GDM1 (cell line): ENCODE measurements around the gene PALM2AKAP2.
A peak's percentile ranks its signal among the peaks of the same experiment; 100 is the strongest.
"Not testable (repeated sequence)": the region's sequence is repeated elsewhere in the genome, so short reads cannot be mapped to it uniquely, and the experiment has no call there.

Experiments
- DNase-seq: peaks from one replicate; lab custom pipeline; 2025; lab: John Stamatoyannopoulos, UW

Gene PALM2AKAP2

DNA sequence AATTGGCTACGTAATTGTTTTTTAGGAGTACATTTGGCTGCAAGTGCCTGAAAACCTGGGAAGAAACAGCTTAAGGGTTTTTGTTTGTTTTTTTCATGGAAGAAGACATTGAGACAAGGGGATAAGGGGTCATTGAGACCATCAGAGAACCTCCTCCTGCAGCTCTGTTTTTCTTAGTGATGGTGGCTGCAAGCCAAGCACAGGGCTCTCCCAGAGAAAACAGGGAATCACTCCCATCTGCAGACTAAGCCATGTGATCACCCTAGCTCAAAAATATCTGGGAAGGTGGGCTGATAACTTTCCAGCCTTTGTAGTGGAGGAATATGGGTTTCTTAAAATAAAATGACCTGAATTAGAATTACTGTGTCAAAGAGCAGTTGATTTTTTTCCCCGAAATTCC is 25.1 kb downstream of the PALM2AKAP2 start:
- no peak for DNase-seq

DNA sequence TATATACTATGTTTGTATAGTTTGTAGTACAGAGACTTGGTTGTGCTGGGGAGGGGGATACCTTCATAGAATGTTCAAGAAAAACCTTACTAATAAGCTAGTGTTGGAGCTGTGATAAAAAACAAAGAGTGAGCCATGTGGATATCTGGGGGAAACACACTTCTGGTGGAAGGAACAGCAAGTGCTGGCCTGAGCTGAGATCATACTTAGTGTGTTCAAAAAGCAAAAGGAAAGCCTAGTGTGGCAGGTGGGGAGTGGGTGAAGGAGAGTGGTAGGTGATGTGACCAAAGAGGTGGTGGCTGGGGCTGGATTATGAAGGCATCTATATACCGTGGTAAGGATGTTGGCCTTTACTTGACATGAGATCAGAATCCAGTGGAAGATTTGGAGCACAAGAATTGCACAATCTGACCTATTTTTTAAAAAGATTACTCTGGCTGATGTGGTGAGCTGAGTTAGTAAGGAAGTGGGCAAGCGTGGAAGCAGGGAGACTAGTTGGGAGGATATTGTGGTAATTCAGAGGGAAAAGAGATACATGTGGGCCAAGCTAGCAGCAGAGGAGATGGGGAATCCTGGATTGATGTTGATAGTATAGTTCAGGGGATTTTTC is 26.6 kb downstream of the PALM2AKAP2 start:
- no peak for DNase-seq

DNA sequence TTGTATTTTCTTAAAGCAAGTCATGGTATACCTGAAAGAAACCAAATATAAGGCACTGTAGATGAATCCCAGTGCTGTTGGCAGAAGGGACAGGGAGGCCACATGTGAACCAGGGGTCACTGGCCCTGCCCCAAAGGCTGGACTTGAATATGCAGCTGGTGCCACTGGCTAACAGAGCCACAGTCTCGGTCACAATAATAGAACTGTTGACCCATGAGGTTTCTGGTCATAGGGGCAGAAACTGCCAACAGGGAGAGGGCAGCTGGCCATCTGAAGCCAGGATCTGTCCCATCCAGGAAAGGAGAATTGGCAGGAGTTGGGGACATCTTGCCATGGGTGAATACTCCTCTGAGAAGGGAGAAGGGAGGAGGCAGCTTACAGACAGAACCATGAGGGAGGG is 31.9 kb downstream of the PALM2AKAP2 start:
- DNase-seq = no peak

DNA sequence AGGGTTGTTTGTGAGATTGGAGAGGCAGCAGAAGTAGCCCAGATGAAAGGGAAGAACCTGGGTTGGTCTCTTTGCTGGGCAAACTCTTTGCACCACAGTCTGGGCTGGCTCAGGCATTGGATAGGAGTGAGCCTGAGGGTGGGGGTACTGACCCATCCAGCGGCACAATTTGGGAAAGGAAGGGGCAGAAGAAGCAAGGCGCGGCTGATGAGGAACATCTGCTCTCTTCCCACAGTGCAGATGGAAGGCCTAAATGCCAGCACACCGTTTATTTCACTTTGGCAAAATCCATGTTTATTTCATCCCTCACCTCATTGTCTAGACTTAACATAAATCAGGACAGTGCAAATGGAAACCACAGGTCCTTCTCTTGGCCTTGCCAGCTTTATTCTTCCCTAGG is 32.3 kb downstream of the PALM2AKAP2 start:
- DNase-seq = no peak

DNA sequence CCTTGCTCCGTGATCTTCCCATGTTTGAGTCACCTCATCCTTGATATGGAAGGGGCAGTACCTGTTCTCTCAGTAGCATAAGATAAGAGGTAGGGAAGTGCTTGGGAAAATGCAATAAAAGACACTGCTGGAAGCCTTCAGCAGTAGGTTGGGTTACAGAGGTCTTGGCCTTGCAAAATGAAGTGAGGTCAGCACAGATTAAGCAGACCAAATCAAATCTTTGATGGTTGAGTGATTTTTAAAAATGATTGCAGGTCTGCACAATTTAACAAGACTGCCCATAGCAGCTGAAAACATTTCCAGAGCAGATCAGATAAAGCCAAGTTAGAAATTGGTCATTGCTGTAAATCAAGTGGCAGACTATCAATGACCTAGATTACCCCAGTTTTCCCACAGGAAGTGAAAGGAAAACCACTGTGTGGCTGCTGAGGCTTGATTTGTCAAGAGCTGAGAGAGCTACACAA is 32.9 kb downstream of the PALM2AKAP2 start:
- DNase-seq = no peak

DNA sequence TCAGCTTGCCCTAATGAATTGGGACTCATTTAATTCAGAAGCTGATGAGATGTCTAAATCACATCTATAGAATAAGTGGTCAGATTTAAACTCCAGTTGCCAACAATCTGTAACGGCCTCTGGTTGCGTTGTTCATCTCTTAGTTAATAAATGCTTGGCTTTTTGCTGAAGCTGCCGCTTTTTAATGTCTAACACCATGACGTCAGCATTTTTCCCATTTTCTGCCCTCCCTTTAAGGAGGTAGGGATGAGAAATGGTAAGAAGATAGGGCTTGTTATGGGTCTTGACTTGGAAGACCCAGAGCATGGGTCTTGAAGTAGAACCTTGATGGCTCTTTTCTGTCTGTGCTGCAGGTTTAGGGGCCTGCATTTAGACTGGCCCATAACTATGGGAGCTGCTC is 33.3 kb downstream of the PALM2AKAP2 start:
- DNase-seq = no peak

DNA sequence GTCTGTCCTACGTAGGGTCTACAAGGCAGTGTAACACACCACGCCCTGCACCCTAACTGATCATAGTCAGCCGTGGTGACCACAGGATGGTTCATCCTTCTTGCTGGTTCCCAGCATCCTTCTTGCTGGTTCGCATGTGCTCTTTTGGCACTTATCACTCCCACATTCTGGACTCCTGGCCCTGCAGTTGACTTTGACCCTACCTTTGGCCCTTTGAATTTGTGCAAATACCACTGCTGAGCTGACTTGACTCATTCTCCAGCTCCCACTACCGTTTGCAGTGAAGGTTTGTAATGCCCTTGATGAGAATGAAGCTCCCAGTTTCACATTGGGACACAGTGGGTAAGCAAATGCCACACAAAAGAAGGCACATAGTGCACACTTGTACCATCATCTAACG is 33.8 kb downstream of the PALM2AKAP2 start:
- DNase-seq = no peak

DNA sequence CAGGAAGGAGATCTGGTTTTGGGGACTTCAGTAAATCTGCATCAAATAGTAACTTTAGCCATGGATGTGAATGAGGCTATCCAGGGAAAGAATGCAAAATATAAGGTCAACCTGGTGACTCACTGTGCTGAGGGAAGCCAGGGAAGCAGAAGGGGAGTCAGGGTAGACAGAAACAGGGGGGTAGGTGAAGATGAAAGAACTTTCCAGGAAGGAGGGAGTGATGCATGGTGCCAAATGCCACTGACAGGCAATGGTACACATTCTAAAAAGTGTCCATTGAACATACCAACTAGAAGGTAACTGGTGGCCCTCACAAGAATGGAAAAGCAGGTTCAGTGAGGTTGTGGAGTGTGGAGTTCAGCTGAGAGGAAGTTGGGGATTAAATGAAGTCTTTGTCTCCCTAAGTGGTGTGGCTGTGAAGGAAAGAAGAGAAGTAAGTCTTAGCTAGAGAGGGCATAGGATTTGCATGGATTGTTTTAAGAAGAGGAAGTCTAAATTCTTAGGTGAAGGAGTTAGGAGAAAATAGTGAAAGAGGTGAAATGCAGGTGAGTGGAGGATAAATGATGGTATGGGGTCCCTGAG is 35.5 kb downstream of the PALM2AKAP2 start:
- no peak for DNase-seq

DNA sequence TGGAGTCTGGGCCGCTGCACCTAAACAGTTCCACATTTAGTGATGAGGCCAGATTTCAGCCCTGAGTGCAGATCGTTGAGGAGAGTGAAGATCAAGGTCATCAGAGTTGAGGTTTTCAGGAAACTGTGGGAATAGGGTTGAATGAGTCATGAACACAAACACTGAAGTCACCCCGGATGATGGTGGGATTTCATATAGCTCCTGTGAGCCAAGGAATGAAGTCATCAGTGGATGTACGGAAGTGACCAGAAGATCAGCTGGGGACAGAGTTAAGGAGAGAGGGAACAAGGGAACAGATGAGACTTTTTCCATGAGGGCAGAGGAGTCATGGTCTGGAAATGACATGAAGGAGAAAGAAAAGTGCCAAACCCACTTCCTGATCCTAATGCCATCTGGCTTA is 36.5 kb downstream of the PALM2AKAP2 start:
- DNase-seq = no peak

DNA sequence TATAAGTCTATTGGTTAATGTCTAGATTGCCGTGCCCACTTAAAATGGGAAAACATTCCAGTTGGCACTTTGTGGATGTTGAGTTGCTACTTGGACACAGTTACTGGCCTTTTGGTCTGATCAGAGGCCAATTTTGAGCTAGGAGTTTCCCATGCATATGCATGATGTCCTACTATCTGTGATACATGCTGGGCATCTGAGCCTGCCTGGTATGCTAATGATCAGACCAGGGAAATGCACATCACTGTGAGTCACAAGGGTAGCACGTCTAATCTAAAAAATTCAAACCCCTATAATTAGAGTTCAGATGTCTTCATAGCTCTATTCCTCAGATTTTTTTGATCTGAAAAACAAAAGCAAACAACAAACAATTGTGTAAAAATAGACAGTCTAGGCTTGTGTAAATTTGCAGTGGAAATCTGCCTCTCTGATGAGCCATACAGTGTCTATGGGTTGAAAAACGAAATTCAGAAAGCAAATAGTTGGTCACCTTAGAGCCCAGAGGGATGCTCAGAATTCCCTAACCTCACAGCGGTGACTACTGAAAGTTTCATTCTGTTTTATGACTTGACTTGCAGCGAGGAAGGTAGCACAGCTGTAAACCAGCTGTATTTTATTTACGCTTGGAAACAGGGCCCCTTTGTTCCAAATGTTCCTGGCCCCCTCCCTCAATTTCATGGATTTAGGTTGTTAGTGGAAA is 37.3 kb downstream of the PALM2AKAP2 start:
- no peak for DNase-seq

DNA sequence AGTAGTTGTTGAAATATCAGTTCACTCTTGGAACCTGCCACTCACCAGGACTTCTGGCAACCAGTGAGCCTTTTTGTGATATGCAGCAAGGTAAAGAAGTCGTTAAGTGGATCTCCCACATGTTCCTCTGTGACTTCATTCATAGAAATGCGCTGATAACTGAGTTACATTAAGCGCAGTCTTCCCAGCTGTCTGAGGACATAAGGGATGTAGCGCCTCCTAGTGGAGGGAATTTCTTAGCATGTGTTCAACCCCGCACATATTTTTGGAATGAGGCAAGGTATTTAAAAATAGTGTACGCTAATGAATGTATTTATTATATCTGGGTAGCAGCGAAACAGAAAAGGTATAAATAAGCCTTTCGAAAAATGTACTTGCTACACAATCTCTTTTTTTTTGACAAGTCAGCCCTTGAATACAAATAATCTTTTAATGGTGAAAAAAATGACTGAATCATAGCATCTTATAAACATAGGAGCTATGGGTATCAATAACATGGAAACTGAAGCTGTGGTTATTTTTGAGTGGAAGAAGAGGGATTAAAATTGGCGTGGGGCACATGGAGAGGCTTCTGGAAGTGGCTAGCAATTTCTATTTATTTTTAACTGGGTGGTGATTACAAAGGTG is 38.0 kb downstream of the PALM2AKAP2 start:
- peak; percentile 35 for DNase-seq

DNA sequence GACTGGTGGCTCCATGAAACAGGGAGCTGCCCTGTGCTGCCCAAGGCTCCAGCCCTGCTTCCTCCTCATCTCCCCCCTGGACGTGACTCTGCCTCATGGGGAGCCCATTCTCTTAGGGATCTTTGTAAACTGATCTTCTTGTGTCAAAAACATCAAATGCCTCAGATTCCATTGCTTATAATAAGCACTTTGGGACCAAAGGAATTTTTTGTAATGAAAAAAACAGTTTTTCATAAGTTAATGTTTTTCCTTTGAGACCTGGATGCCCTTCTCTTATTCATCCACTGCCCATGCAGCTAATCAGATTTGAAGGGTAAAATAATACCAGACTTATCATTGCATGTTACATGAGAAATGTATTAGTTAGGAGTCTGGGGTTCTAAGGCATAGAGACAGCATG is 41.7 kb downstream of the PALM2AKAP2 start:
- no peak for DNase-seq

DNA sequence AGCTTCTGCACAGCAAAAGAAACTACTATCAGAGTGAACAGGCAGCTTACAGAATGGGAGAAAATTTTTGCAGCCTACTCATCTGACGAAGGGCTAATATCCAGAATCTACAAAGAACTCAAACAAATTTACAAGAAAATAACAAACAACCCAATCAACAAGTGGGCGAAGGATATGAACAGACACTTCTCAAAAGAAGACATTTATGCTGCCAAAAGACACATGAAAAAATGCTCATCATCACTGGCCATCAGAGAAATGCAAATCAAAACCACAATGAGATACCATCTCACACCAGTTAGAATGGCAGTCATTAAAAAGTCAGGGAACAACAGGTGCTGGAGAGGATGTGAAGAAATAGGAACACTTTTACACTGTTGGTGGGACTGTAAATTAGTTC is 45.4 kb downstream of the PALM2AKAP2 start:
- not testable (repeated sequence) for DNase-seq

DNA sequence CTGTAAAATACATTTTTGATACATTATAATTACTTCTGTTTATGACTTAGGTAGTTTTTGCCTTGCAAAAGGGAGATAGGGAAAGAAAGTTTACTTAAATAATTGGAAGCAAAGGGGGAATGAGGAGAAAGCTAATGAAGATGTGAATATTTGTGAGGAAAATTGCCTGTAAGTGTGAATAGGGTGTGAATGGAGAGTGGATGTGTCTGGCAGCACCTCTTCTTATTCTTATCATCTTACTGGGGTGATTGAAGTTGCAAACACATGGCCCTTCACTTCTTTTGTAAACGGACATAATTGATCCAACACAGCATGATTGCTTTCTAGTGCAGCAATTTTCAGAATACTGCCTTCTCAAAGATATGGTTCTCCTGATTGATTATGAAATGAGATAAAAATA is 46.6 kb downstream of the PALM2AKAP2 start:
- no peak for DNase-seq

DNA sequence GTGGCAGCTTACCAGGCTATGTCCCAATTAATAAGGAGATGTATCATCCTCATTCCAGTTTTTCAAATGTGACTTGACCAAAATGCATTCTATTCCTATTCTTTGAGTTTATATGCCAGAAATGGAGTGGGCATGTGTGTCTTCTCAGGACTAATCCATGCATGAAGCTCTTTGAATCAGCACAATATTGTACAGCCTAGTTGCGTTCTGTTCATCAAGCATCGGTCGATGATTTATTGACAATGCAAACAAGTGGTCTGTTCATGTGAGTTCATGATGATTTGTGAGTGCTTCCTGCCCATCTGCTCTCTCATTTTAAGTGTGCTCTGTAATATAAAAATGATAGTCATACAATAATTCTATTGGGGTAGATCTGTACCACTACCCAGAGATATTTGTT is 48.3 kb downstream of the PALM2AKAP2 start:
- DNase-seq = no peak
